GM18909 (cell line): ENCODE measurements around the gene TMCO2.

Source experiments
- ATAC-seq: cut with Tn5 transposase; IDR thresholded peaks from one replicate; pipeline ENCODE4 v1.9.1; 2021; ENCODE audit warnings: mild to moderate bottlenecking; ENCODE audit not compliant: unreplicated experiment, poor library complexity

TMCO2 gene

DNA sequence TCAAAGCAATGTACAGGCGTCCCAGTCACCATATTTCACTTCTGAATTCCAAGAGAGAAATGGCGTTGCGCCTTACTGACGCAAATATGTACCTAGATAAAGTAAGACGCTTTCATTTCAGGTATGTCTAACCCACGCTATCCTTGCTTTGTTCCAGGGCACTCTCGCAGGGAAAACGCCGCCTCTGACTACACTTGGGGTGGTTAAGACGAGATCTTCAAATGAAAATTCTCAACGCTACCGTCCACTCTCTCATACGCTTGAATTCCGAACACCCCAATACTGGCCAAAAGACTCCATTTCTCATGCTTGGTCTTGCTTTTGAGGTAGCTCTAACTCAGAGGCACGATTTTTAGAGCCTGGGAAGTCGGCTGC, 9.6 kb downstream of the TMCO2 start:
- peak; percentile 2 for ATAC-seq

DNA sequence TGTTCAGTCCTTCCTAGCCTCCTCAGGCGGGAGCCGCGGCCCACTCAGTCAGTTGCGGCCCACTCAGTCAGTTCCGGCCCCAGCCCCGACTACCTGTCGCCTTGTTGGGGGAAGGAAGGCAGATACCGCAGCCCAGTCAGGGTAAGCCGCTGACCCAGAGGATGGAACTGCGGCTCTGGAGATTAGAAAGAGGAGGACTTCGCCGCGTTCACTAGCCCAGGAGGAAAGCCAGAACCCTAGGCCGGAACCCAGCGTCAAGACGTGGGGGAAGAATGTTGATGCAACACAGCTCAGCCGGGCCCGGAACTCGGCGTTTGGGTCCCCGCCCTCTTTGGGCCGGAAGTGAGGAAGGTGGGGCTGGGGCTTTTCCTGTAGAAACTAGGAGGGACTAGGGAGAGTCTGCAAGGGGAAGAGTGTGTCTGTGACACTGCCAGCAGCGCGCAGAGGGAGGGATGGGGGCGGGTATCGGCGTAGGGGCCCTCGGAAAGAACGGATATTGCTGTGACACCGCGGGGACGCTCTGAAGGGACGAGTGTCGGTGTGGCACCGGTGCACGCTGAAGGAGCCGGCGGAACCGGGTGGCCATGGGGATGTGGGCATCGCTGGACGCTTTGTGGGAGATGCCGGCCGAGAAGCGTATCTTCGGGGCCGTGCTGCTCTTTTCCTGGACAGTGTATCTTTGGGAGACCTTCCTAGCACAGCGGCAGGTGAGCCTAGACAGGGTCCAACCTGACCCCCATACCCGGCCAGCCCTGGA, 10.1 kb downstream of the TMCO2 start, which contains the start of gene ZMPSTE24:
Gene ZMPSTE24, plus strand, starts transcription at position 549 of the 757 bp plus-strand sequence. Its CDS starts 36 bp downstream, at position 585.
- peak; percentile 92 for ATAC-seq

DNA sequence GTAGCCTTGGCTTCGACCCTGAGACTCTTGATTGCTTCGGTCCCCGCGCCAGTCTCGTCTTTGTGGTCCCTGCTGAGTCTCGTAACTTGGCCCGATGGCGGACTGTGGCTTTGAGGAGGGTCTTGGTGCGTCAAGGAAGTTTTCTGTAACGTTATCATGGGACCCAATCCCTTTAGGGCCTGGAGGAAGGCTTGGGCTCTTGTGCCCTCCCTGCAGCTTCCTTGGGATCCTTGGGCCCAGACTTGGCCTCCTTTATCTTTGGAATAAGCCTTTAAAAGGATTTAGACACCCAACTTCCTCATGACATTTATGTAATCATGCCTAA, 10.7 kb downstream of the TMCO2 start:
- ATAC-seq = no peak

DNA sequence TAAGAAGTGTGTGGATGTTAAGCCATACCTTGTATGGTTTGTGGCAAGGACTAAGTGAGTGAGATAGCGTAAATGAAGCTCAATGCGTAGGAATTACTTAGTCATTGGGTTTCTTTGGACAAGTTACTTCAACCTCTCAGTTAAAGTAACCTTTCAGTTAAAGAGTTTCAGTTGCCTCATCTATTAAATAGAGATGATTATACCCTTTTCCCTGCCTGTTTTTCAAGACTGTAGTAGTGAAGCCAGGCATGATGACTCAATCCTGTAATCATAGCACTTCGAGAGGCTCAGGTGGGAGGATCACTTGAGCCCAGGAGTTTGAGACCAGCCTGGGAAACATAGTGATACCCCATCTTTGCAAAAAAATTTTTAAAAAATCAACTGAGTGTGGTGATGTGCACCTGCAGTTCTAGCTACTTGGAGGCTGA, 16.6 kb downstream of the TMCO2 start:
- ATAC-seq = no peak

DNA sequence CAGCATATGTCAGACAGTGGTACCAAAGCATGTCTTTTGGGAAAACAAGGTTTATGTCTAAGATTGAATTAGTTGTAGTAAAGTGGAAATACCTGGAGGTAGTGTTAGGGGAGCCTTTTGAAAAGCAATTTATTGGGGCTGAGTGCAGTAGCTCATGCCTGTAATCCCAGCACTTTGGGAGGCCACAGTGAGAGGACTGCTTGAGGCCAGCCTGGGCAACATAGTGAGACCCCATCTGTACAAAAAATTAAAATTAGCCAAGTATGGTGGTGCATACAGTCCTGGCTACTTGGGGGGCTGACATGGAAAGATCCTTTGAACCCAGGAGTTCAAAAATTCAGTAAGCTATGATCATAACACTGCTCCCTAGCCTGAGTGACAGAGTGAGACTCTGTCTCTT, 17.6 kb downstream of the TMCO2 start:
- no peak for ATAC-seq

DNA sequence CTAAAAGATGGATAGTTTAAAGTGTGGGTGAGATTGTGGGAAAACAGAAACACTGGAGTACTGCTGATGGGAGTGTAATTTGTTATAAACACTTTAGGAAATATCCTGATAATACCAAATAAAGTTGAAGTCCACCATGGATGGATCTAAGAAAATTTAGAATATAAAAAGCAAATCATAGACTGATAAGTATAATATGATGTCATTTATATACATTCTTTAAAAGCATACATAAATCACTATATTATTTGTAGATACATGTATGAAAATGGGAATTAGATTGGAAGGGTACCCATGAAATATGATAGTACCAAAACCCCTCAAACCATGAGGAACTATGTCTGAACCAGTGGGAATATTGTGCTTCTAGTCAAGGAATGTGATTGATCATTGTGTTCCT, 18.2 kb downstream of the TMCO2 start:
- ATAC-seq = no peak

DNA sequence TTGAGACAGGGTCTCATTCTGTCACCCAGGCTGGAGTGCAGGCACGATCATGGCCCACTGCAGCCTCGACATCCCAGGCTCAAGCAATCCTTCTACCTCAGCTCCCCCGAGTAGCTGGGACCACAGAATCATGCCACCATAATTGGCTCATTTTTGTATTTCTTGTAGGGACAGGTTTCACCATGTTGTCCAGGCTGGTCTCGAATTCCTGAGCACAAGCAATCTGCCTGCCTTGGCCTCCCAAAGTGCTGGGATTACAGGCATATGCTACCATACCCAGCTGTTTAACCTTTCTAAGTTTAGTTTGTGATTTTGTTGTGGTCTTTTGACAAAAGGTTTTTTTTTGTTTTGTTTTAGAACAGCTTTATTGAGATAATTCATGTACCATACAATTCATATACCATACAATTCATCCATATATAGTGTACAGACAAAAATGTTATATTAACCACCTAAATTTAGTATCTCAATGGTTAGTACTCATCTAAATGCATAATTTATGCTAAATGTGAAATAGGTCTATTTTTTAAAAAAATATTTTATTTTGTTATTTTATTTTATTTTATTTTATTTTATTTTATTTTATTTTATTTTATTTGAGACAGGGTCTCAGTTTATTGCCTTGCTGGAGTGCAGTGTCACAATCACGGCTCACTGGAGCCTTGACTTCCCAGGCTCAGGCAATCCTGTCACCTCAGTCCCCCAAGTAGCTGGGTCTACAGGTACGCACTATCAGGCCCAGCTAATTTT, 19.2 kb downstream of the TMCO2 start:
- no peak for ATAC-seq

DNA sequence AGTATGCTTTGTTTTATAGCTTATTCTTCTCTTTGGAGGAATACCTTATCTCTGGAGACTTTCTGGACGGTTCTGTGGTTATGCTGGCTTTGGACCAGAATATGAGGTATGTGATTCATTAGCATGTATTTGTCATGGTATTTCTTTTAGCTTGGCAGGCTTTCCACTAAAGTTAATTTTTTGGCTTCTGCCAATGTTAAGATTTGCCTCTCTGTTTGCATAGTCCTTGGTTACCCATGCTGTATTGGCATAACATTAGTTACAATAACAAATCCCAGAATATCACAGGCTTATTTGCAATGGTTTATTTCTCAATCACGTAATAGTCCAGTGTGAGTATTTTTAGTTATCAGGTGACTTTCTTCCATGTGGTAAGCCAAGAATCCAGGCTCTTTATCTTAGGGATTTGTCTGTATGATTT, 20.0 kb downstream of the TMCO2 start:
- ATAC-seq = no peak

DNA sequence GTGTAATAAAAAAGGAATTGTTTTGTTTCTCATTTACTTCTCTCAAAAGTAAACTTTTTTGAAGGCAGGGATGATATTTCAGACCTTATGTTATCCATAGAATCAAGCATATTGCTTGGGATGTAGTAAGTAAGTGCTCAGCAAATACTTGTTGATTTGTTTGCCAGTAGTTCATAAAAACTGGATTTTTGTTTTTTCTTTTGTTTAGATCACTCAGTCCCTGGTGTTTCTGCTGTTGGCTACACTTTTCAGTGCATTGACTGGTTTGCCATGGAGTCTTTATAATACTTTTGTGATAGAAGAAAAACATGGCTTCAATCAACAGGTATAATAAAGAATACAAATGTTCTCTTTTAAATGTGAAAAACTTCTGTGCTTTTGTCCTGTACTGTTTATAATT, 20.5 kb downstream of the TMCO2 start:
- no peak for ATAC-seq

DNA sequence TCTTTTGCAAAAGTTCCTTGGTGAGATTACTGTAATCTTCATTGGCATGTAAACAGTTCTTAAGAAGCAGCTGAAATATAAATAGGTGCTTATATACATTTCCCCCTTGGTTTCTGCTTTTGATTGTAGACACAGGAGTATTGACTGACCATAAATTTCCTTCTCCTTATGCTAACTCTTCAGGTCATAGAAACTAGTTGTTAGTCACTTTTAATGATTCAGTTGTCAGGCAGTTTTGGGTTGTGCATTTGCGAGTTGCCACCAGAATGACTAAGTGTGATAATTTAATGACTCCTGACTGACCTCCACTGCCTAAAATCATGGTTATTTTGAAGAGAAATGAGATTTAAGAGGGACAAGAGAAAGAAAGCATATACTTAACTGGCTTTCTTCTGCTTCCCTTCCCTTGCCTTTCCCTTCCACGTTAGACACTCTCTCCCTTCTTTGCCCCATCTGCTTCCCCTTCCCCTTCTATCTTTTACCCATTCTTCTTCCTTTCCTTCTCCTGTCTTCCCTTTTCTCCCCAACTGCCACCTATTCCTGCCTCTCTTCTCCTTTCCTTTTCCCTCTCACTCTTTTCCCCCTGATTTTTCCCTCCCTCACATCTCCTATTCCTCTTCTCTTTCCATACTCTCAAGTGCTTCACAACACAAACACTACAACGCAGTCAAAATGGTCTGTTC, 22.6 kb downstream of the TMCO2 start:
- ATAC-seq = no peak

DNA sequence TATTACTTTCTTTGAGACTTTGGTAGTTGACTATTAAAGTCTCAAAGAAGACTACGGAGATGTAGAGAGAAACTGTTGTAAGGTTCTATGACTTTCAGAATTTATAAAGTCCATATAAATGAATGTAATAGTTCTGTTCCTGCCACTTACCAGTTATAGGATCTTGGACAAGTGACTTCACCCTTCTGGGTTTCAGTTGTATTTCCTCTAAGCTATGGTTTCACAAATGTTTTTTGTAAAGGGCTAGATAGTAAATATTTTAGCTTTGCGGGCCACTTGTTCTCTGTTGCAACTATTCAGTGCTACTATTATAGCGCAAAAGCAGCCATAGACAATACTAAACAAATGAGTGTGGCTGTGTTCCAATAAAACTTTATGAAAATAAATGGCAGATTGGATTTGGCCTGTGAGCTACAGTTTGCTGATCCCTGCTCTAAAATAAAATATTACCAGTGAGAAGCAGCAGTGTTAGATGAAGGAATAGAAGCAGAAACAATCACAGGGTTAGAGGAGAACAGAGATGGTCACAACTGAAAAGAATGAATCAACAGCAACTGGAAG, 25.0 kb downstream of the TMCO2 start:
- ATAC-seq = no peak

DNA sequence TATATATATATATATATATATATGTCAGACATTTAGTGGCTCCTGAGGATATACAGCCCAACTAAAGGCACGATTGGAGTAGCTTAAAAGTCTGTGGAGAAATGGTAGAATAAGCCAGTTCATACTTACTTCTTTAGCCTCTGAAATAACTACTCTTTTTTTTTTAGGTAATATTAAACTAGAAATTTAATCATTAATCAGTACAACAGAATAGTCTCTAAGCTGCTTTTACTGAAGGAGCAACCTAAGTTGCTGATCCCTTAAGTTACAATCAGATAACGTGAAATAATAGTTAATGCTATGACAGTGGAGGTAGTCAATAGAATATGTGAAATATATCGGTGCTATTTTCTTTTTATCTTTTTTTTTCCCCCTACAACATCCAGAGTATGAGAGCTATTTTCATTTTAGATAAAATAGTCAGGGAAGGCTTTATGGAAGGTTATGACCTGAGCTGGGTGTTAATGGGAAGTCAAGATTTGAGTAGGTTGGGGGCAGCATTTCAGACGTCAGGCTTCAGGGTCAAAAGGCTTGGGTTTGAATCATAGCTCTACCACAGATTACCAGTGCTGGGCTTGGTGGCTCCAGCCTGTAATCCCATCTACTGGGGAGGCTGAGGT, 25.9 kb downstream of the TMCO2 start:
- ATAC-seq = no peak

DNA sequence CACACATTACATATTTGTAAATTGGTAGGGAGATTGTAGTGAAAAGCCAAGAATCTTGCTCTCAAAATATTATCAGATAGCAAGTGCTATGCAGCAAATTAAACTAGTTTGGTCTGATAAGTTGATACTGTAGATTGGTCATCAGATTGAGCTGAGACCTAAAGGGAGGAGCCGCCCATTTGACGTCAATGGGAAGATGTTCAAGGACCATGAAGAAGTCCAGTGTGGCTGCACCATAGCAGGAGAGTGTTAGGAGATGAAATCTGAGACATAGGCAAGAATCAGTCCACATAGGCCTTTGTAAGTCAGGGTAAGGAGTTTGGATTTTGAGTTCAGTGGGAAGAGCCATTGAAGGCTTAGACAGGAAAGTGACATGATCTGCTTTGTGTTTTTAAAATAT, 26.6 kb downstream of the TMCO2 start:
- no peak for ATAC-seq

DNA sequence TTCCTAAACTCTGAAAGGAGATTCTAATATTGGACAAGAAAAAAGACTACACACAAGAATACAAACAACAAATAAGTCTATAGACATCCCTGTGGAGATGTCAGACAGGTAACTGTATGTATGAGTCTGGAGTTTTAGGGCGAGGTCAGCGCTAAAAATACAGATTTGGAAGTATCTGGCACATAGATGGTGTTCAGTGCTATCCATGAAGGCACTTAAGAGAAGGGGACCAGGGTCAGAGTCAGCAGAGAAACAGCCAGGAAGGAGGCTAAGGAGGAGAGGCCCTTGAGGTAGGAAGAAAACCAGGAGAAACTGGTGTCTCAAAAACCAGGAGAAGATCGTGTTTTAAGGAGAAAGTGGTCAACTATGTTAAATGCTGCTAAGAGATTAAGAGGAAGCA, 28.4 kb downstream of the TMCO2 start:
- no peak for ATAC-seq

DNA sequence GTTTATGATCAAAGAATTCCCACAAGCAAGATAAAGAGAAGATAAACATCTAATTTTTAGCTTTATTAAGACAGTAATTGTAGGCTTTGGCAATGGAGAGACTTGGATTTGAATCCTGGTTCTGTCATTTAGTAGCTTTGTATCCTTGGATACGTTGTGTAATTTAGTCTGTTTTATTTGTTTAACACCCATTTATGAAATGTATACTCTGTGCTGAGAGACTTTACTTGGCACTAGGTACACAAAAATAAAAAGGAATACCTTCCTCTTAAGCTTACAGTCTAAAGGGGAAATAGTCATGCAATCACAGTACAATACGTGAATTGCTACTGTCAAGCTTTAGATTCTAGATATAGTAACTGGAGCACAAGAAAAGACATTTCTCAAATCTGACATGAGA, 34.1 kb downstream of the TMCO2 start:
- no peak for ATAC-seq

DNA sequence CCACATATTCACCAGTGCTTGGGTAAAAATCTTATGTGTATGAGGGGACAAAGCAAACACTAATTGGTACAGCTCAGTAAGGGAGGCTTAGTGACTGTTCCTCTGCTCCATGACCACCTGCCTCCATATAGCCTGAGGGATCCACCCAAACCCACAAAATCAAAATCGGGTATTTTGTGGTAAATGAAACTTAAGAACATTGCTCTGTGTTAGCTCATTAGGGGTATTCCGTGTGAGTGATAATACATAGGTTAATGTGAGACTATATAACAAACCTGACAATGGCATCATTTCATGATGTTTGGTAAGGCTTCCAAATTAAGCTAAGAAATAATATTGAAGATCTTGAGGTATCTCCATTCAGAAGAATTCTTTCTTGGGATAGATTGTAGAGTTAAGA, 43.6 kb downstream of the TMCO2 start:
- ATAC-seq = no peak

DNA sequence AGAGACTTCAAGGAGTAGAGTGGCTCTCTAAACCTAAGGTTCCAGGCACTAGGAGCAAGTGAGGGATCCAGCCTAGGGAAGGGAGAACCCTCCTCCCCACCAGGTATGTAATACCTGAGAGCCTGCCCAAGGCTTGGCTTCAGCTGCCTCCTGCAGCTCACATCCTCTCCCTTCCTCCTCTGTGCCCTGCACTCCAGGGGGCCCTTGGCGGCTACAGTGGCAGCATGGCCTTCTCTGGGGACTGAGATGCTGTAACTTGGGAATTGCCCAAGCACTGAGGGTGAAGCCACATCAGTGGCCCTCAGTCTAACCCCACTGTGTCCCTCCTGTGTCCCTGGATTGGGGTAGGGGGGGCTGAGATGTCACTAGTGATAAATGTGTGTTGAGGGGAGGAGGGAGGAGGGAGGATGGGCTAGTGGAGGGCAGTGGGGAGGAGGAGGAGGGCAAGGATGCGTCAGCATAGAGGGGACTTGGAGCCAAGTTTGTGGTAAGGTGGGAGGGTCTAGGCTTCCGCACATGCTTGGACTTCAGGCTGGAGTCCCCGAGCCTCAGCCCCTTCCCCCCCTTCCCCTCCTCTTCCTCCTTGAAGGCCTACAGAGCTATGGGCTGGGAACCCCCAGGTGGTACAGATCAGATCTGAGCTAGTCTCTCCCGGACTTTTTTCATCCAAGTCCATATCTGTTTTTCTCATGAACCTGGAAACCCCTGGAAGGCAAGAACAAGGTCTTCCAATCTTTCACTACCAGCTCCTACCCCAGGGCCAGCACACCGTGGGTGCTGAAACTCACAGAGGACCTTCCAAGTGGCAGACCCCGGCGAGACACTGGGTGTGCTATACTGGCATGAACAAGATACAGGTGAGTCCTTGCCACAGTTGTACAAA, 51.9 kb downstream of the TMCO2 start:
- ATAC-seq = no peak

DNA sequence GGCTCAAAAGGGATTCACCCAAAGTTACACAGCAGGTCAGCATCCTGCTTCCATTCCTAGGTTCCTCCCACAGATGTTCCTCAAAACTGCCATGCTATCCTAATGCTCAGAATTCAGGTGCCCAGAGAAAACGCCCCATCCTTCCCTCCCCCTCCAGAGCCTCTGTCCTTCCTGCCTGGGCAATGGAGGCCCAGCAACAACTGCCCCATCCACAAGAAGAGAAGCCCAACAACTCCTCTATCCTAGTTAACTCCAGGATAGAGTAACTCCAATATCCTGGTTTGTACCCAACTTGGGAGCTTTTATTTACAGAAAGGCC, 52.5 kb downstream of the TMCO2 start:
- ATAC-seq = no peak

DNA sequence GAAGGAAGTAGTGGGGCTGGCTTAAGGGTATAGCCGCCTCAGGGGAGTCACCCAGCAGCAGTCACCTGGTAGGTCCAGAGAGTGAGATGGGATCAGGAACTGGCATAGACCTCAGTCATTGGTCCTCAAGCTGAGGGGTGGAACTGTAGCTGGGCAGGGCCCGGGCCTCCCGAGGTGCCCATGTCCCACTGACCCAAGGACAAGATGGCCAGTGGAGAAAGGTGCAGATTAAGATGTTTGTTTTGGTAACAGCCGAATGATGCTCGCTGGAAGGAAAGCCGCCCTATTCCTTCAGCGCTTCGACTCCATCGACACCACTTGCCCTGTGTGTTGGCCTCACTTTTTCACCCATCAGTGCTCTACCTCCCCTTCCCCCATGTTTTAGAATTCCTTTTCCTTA, 52.9 kb downstream of the TMCO2 start:
- ATAC-seq = no peak

DNA sequence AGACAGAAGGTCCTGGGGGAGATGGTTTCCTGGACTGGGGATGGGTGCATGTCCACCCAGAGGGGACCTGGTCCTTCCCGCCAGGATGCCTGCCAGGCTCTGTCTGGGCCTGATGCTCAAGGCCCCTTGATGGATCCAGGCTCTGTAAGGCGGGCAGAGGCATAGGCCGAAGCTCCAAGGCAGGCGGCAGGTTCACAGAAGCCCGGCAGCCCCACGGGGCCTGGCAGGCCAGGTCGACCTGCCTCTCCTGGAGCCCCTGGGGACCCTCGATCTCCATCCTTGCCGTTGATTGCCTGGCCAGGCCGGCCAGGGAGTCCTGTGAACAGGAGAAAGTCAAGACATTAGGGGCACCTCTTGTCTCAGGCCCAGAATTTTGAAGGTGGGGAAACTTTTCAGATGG, 53.3 kb downstream of the TMCO2 start:
- no peak for ATAC-seq
